ENCODE measurements around the gene TRIM10.

Gene TRIM10, protein sequence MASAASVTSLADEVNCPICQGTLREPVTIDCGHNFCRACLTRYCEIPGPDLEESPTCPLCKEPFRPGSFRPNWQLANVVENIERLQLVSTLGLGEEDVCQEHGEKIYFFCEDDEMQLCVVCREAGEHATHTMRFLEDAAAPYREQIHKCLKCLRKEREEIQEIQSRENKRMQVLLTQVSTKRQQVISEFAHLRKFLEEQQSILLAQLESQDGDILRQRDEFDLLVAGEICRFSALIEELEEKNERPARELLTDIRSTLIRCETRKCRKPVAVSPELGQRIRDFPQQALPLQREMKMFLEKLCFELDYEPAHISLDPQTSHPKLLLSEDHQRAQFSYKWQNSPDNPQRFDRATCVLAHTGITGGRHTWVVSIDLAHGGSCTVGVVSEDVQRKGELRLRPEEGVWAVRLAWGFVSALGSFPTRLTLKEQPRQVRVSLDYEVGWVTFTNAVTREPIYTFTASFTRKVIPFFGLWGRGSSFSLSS

DNA sequence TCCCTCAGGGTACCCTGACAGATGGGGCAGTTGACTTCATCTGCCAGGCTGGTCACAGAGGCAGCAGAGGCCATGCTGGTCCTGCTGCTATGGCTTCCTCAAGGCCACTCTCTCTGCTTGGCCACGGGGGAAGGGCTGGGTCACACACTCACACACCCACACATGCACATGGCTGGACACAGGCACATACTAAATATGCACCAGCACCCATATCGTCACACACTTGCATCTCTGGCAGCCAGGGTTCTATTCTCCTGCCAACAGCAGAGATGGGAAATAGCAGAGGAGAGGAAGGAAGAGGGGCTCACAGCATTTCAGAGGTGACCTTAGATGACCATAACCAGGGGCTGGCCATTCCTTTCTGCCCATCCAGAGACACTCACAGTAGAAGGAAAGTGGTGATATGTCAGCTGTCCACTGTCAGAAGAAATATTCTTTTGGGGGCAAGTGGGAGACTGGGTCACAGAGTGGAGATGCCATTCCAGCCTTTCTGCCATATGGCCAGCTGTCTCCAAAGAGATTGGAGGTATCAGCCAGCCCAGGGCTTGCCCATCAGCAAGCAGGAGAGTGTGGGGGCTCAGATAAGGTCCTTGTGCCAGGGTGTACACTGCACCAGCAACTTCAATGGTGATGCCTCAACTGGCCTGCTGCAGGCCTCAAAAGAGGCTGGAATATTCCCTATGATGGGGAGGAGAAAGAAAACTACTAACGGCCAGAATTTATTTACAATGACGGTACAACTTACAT is at the start of gene TRIM10:
Gene TRIM10, minus strand, starts transcription at position 427 of the 747 bp plus-strand sequence. Its CDS starts 353 bp downstream, at position 74.
- no peaks in the 10 kb centered on the region for H3K79me2 ChIP-seq
- no peaks in the 10 kb centered on the region for H3K4me1 ChIP-seq
- TF ChIP-seq, protein P1, sequence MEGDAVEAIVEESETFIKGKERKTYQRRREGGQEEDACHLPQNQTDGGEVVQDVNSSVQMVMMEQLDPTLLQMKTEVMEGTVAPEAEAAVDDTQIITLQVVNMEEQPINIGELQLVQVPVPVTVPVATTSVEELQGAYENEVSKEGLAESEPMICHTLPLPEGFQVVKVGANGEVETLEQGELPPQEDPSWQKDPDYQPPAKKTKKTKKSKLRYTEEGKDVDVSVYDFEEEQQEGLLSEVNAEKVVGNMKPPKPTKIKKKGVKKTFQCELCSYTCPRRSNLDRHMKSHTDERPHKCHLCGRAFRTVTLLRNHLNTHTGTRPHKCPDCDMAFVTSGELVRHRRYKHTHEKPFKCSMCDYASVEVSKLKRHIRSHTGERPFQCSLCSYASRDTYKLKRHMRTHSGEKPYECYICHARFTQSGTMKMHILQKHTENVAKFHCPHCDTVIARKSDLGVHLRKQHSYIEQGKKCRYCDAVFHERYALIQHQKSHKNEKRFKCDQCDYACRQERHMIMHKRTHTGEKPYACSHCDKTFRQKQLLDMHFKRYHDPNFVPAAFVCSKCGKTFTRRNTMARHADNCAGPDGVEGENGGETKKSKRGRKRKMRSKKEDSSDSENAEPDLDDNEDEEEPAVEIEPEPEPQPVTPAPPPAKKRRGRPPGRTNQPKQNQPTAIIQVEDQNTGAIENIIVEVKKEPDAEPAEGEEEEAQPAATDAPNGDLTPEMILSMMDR (IDR thresholded peaks at IDR 0.05) = no peak
- H3K4me3 ChIP-seq (ENCODE audit: low read depth, low read length) = no peak within 1 kb of the TSS
- no peaks in the 10 kb centered on the region for H3K36me3 ChIP-seq (ENCODE audit: control insufficient read depth, insufficient read depth, low read length)
- no peaks in the 10 kb centered on the region for H3K27me3 ChIP-seq (ENCODE audit: control insufficient read depth, insufficient read depth, low read length)
- H3K9ac ChIP-seq = no peak within 1 kb of the TSS
- no peak within 1 kb of the TSS for H3K27ac ChIP-seq
- H3K4me2 ChIP-seq (ENCODE audit: low read length) = no peak within 1 kb of the TSS
- H3K9me3 ChIP-seq (ENCODE audit: control insufficient read depth, low read length) = no peaks in the 10 kb centered on the region
- H2AFZ ChIP-seq = no peak within 1 kb of the TSS

DNA sequence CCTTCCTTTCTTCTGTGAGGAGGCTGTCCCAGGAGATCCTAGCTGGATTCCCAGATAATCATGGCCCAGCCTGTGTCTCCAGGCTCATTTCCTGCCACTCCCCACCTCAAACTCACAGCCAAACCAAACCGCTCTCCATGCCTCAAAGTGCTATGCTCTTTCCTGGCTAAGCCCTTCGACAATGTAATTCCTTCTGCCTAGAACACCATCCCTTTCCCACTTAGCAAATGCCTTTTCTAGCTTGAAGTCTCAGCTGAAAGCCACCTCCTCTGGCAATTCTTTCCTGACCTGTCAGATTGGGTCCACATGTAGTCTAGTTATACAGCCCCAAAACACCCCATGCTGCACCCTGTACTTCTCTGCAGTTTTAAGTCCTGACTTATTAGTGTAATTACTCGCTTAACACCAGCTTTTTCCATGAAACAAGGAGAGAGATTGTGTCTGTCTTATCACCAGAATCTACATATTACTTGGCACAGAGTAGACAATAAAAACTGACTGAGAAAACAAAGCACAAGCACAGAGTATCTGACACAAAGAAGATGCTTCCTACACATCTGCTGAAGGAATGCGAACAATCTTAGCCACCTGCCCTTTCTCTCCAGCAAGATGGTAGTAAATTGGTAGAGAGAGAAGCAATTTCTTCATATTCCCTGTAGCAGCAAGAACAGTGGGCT is 46.7 kb upstream of the TRIM10 start:
- H3K9ac ChIP-seq = no peak overlapping the region

DNA sequence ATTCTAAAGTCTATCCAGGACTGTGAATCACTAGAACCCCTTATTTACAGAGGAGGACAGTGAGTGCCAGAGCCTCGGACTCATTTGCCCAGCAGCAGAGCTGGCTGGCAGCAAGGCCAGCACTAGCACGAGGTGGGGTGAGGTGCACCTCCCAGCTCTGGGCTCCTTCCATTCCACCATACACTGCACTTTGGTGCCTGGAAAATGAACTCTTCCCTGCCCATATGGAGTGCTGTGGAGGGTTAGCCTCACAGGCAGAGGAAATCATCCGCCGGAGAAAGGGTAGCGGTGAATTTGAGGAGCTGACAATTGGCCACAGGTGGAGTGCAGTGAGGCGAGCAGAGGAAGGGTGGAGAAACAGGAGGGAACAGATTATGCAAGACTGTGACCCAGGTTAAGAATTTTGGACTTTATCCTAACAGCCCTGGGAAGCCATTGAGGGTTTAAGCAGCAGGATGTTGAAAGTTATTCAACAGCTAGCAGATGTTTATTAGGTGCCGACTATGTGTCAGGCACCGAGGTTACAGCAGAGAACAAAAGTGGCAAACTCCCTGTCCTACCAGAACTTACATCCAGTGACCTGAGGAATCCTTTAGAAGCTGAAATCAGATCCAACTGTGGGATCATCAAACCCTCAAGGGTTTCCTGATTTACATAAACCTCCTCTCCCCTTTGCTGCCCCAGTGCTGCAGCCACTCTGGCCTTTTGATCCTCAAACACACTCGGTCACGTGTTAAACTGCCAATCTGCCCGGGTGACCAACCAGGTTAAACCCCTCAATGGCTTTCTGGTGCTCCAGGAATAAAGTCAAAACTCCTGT is 46.0 kb upstream of the TRIM10 start:
- Histone ChIP-seq H2AFZ (no peak overlapping the region), H3K9ac (no peak overlapping the region), H3K4me3 (ENCODE audit: low read depth, low read length) (no peak overlapping the region), H3K27ac (peak overlapping the region; percentile 30), H3K27me3 (ENCODE audit: control insufficient read depth, insufficient read depth, low read length) (no peaks in the 10 kb centered on the region), H3K9me3 (ENCODE audit: control insufficient read depth, low read length) (no peaks in the 10 kb centered on the region), H3K79me2 (peaks cover 50% of the 10 kb centered on the region), H3K4me1 (peaks cover 13% of the 10 kb centered on the region), H3K4me2 (ENCODE audit: low read length) (peak overlapping the region; percentile 37), H3K36me3 (ENCODE audit: control insufficient read depth, insufficient read depth, low read length) (no peaks in the 10 kb centered on the region)
- TF ChIP-seq, protein P1 (IDR thresholded peaks at IDR 0.05) = no peak

More for the DNA sequence above, 46.7 kb upstream of the TRIM10 start:
- Histone ChIP-seq H3K4me2 (ENCODE audit: low read length) (no peak overlapping the region), H3K9me3 (ENCODE audit: control insufficient read depth, low read length) (no peaks in the 10 kb centered on the region), H2AFZ (no peak overlapping the region), H3K27ac (peak overlapping the region; percentile 30), H3K4me3 (ENCODE audit: low read depth, low read length) (no peak overlapping the region), H3K4me1 (peaks cover 16% of the 10 kb centered on the region), H3K79me2 (peaks cover 53% of the 10 kb centered on the region), H3K27me3 (ENCODE audit: control insufficient read depth, insufficient read depth, low read length) (no peaks in the 10 kb centered on the region), H3K36me3 (ENCODE audit: control insufficient read depth, insufficient read depth, low read length) (no peaks in the 10 kb centered on the region)
- TF ChIP-seq, protein P1 (IDR thresholded peaks at IDR 0.05) = no peak

DNA sequence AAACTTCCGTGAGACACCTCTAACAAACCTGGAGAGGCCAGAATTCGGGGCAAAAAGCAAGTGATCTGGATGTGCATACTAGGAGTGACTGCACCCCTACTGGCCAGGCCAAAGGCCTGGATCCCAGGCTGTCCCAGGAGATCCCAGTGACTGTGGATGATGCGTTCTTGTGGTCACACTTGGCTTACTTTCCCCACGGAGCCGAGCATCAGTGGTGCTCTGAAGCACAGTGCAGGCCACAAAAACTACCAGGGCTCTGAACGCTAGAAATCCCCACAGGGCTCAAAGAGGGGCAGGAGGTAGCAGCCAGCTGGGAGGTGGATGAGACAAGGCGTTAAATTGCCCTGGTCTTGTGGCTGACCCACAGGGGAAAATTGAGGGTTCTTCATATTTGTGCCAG is 45.1 kb upstream of the TRIM10 start:
- no peaks in the 10 kb centered on the region for H3K27me3 ChIP-seq (ENCODE audit: control insufficient read depth, insufficient read depth, low read length)
- peaks cover 45% of the 10 kb centered on the region for H3K79me2 ChIP-seq
- no peak overlapping the region for H3K4me2 ChIP-seq (ENCODE audit: low read length)
- no peak overlapping the region for H3K4me3 ChIP-seq (ENCODE audit: low read depth, low read length)
- H3K9ac ChIP-seq = no peak overlapping the region
- H3K4me1 ChIP-seq = peaks cover 10% of the 10 kb centered on the region
- H3K36me3 ChIP-seq (ENCODE audit: control insufficient read depth, insufficient read depth, low read length) = no peaks in the 10 kb centered on the region
- TF ChIP-seq, protein P1 (IDR thresholded peaks at IDR 0.05) = no peak
- H3K9me3 ChIP-seq (ENCODE audit: control insufficient read depth, low read length) = no peaks in the 10 kb centered on the region
- no peak overlapping the region for H3K27ac ChIP-seq
- H2AFZ ChIP-seq = no peak overlapping the region

Data from parathyroid adenoma (tissue), 2 donors.